ENCODE measurements around the gene ARMC7. TPM values are rescaled to one million over a fixed set of nuclear protein-coding genes. Genes with fewer than 3 reads are reported as not detected.
A peak's percentile ranks its signal among the peaks of the same experiment; 100 is the strongest.

ARMC7 gene
- total RNA-seq, 1 experiment from 2014 or later = 22.8 TPM

GRCh38 chr17:75159196-75160031, 49.6 kb downstream of the ARMC7 start:
- H3K27me3 Mint-ChIP-seq (ENCODE audit: low read depth) = peaks cover 2% of the 10 kb centered on the region; the same call in 1 of the 2 replicates
- Histone ChIP-seq H3K27ac (ENCODE audit: insufficient read length, low read depth, low read length) (no peak overlapping the region), H3K18ac (ENCODE audit: insufficient read length, low read depth, low read length) (no peak overlapping the region), H2BK5ac (ENCODE audit: insufficient read length, low read length) (no peak overlapping the region), H2BK12ac (ENCODE audit: insufficient read length, low read depth, low read length) (no peak overlapping the region), H4K5ac (ENCODE audit: insufficient read length, low read depth, low read length) (no peak overlapping the region), H4K91ac (ENCODE audit: insufficient read length, low read depth, low read length) (no peak overlapping the region), H2AK5ac (ENCODE audit: insufficient read length, low read length) (no peak overlapping the region), H4K20me1 (ENCODE audit: control insufficient read depth, insufficient read depth, insufficient read length) (no peaks in the 10 kb centered on the region), H3K4ac (ENCODE audit: low read depth, low read length) (no peak overlapping the region), H4K8ac (replicated peaks; ENCODE audit: insufficient read length, low read depth, low read length) (no peak overlapping the region), H3K4me2 (ENCODE audit: insufficient read depth, insufficient read length, low read length) (no peak overlapping the region), H3K9ac (ENCODE audit: extremely low read depth, insufficient read length, low read length) (no peak overlapping the region), H3K79me2 (ENCODE audit: insufficient read depth, low read length) (no peaks in the 10 kb centered on the region), H2AFZ (ENCODE audit: low read length) (no peak overlapping the region), H3K79me1 (ENCODE audit: insufficient read depth, low read depth, low read length, poor library complexity, severe bottlenecking) (no peaks in the 10 kb centered on the region), H3T11ph (ENCODE audit: low read length) (no peak overlapping the region), H3K27me3 (ENCODE audit: insufficient read depth, low read length) (no peaks in the 10 kb centered on the region), H3K14ac (ENCODE audit: insufficient read depth, low read length) (no peak overlapping the region), H3K23me2 (ENCODE audit: insufficient read length, low read depth, low read length, poor library complexity, severe bottlenecking) (no peaks in the 10 kb centered on the region), H3K4me1 (ENCODE audit: insufficient read depth, low read length) (no peaks in the 10 kb centered on the region), H2BK20ac (ENCODE audit: low read depth, low read length, poor library complexity, severe bottlenecking) (no peak overlapping the region), H3K23ac (ENCODE audit: insufficient read length, low read depth, low read length) (no peak overlapping the region), H3K56ac (ENCODE audit: insufficient read length, low read depth, low read length) (no peak overlapping the region), H2BK120ac (ENCODE audit: low read depth, low read length, poor library complexity, severe bottlenecking) (no peak overlapping the region), H2BK15ac (ENCODE audit: low read depth, low read length) (no peak overlapping the region), H3K9me3 (ENCODE audit: control insufficient read depth, low read depth, low read length) (no peaks in the 10 kb centered on the region)
- DNase-seq = no peak
- no CpG with 5 or more reads among the region's 4 CpGs for WGBS (ENCODE audit: extremely low coverage, insufficient read length, low lambda C conversion rate)
- no peak for TF ChIP-seq CTCF (conservative IDR thresholded peaks at IDR 0.05)
- peaks cover 2 to 14% (median 8%) of the 10 kb centered on the region in 3 experiments; a peak in 5 of 7 replicates for H3K36me3 Mint-ChIP-seq (ENCODE audit: insufficient read depth in 1 of 3, low read depth in 3 of 3)
- peaks cover 11 to 18% of the 10 kb centered on the region in 2 experiments for H3K4me1 Mint-ChIP-seq
- H3K9me3 Mint-ChIP-seq = peaks cover 0 to 4% of the 10 kb centered on the region in 2 experiments; a peak in 1 of 5 replicates
- no peak overlapping the region for H3K4me3 Mint-ChIP-seq
- peak overlapping the region in 2 of 3 experiments; percentile 76 to 84; a peak in 4 of 7 replicates for H3K27ac Mint-ChIP-seq
